ENCODE measurements around the gene AIF1L.

Gene AIF1L

DNA sequence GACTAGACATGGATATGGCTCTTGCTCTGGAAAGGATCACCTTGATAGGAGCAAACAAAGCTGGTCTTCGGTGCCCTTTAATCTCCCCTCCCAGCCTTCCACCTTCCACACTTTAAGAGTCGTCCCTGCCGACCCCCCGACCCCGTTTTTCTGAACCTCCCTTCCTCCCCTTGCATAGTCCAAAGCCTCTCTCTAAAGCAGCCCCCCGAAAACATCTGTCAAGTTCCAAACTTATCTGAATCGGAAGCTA, 28.6 kb downstream of the AIF1L start:
- DNase-seq = peak; percentile 61

- DNase-seq = peak; percentile 99
Measured at GRCh38 chr9:131125288-131126058, 29.1 kb downstream of the AIF1L start, which contains the start of gene NUP214. Gene NUP214, plus strand, starts transcription at chr9:131125586. Its CDS starts 119 bp downstream, at chr9:131125705.

- DNase-seq = no peak
Measured at GRCh38 chr9:131126059-131126426, 29.7 kb downstream of the AIF1L start.

DNA sequence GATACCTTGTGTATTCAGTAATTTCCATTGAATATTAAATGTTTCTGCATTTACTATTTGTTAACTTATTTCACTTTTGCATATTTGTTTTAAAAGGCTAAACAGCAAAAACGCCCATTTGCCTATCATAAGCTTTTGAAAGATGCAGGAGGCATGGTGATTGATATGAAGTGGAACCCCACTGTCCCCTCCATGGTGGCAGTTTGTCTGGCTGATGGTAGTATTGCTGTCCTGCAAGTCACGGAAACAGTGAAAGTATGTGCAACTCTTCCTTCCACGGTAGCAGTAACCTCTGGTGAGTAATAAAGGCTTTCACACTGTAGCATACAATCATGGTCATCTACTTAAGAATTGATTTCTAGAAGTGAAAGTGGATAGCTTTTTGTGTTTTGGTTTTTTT, 32.9 kb downstream of the AIF1L start:
- no peak for DNase-seq

DNA sequence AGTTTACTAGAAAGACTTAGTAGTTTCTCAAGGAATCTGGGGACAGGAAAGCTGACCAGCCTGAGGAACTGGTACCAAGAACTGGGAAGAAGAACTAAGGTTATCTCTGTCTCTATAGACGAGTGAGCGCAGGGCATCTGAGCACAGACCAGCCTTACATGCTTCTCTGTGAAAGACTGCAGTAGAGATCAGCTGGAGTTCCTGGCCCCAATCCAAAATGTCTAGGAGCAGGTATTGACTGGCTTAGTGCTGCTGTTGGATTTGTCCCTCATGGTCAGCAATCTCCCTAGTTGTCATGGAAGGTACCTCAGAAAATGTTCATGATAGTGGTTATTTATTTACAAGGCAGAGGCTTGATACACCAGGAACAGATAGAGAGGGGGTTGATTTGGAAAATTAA, 42.3 kb downstream of the AIF1L start:
- peak; percentile 41 for DNase-seq

- DNase-seq = no peak
Measured at GRCh38 chr9:131140112-131140511, 43.8 kb downstream of the AIF1L start.

GRCh38 chr9:131140550-131140949, 44.2 kb downstream of the AIF1L start:
- DNase-seq = peak; percentile 79

GRCh38 chr9:131142160-131142559, 45.8 kb downstream of the AIF1L start:
- no peak for DNase-seq

DNA sequence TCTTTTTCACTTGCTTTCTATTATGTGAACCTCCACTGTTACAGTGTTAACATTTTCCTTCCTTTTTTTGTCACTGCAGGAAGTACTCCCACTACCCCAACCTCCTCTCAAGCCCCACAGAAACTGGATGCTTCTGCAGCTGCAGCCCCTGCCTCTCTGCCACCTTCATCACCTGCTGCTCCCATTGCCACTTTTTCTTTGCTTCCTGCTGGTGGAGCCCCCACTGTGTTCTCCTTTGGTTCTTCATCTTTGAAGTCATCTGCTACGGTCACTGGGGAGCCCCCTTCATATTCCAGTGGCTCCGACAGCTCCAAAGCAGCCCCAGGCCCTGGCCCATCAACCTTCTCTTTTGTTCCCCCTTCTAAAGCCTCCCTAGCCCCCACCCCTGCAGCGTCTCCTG, 47.9 kb downstream of the AIF1L start:
- no peak for DNase-seq

DNA sequence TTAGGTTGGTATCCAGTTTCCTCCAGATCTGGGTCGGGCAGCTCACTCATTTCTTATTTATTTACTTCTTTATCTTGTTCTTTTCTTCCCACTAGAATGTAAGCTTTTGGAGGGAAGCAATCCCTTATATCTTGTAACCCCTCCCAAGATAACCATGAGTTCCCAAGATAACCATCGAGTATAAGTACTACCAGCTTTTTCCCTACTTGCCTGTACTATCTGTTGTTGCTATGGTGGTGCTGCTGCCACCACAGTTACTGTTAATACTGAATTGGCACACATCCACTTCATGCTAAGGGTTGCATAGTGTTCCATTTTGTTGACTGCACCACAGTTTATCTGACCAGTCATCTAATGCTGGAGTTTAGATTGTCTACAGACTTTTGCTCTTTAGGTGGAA, 48.9 kb downstream of the AIF1L start:
- no peak for DNase-seq

- DNase-seq = no peak
Measured at GRCh38 chr9:131146186-131146585, 49.9 kb downstream of the AIF1L start.

- DNase-seq = no peak
Measured at GRCh38 chr9:131148276-131148675, 51.9 kb downstream of the AIF1L start.

- no peak for DNase-seq
Measured at GRCh38 chr9:131148966-131149687, 52.8 kb downstream of the AIF1L start.

DNA sequence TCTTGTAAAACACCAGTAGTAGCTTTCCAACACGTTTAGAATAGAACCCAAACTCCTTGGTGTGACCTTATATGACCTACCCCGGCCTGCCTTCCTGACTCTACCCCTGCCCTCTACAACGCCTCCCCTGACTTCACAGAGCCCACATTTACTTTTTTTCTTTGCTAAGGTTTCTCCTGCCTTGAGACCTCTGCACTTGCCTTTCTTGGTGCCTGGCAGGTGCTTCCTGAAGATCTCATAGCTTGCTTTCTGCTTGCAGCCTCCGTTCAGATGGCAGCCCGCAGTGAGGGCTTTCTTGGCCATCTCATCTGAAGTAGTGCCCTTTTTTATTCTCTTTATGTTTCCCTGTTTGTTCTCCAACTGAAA, 53.3 kb downstream of the AIF1L start:
- no peak for DNase-seq

GRCh38 chr9:131153595-131153994, 57.3 kb downstream of the AIF1L start:
- DNase-seq = no peak

DNA sequence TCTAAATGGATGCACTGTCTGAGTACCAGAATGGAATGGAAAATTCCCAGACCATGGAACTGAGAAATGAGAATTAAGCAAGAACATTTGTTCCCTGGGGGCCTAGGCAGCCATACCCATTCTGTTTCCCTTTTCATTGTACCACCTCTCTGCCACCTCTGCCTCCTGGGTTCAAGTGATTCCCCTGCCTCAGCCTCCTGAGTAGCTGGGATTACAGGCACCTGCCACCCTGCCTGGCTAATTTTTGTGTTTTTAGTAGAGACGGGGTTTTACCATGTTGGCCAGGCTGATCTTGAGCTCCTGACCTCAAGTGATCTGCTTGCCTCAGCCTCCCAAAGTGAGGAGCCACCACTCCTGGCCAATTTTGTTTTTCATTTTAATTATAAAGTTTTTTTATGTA, 62.3 kb downstream of the AIF1L start:
- DNase-seq = peak; percentile 48

- DNase-seq = peak; percentile 27
Measured at GRCh38 chr9:131160416-131161112, 64.2 kb downstream of the AIF1L start.

- no peak for DNase-seq
Measured at GRCh38 chr9:131161585-131161984, 65.3 kb downstream of the AIF1L start.

DNA sequence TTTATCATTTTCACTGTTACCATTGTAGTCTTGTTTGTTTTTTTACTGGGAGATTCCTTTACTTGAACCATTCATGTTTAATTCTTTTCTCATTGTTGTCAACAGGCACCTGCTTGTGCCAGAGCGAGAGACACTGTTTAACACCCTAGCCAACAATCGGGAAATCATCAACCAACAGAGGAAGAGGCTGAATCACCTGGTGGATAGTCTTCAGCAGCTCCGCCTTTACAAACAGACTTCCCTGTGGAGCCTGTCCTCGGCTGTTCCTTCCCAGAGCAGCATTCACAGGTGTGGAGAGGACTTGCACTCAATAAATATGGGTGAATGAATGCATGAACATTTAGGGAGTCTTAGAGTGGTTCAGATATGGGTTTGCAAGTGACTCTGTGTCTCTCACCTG, 66.6 kb downstream of the AIF1L start:
- DNase-seq = no peak

GRCh38 chr9:131165523-131165922, 69.2 kb downstream of the AIF1L start:
- no peak for DNase-seq

DNA sequence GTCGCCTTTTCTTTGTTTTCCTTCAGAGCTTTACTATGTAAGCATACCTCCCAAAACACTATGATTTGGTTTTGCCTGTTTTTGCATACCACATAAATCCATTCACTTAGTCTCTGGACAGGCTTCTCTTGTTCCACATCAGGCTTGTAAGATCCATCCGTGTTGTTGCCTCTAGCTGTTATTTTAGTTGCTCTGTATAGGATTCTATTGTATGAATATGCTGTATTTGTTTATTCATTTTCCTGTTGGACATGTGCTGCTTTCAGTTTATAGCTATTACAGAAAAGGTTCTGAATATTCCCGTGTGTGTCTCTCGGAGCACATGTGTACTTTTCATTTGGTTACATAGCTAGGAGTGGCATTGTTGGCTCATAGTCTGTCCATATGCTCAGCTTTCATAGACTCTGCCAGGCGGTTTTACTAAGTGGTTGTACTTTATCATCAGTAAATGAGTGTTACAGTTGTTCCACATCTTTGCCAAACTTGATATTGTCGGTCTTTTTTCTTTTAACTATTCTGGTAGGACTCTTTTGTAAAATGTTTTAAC, 70.9 kb downstream of the AIF1L start:
- peak; percentile 79 for DNase-seq

DNA sequence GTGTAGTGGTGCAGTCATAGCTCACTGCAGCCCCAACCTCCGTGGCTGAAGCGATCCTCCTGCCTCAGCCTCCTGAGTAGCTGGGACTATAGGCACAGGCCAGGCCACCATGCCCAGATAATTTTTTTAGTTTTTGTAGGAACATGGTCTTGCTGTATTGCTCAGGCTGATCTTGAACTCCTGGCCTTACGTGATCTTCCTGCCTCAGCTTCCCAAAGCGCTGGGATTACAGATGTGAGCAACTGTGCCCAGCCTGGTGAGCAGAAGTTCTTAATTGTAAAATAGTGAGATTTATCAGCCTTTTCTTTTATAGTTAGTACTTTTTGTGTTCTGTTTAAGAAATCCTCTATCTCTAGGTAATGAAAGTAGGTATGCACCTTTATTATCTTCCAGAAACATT, 71.6 kb downstream of the AIF1L start:
- DNase-seq = no peak

DNA sequence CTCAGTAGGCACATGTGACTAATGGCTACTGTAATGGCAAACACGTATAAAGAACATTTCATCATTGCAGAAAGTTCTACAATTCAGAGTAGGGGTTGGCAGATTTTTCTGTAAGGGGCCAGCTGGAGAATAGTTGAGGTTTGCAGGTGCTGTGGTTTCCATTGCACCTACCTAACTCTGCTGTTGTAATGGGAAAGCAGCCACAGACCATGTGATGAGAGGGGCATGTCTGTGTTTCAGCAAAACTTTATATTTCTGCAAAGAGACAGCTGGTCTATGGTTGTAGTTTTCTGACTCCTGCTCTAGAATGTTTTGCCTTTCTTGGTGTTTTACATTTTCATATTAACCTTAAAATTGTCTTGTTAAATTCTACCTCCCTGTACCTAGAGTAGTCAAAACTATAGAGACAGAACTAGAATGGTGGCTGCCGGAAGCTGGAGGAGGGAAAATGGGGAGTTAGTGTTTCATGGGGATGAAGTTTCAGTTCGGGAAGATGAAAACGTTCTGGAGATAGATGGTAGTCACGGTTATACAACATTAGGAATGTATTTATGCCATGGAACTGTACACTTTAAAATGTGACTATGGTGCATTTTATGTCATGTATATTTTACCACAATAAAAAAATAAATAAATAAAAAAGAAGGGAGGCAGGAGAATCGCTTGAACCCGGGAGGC, 73.4 kb downstream of the AIF1L start:
- no peak for DNase-seq
